ENCODE data around the gene IL15.

- TF ChIP-seq, protein P1, sequence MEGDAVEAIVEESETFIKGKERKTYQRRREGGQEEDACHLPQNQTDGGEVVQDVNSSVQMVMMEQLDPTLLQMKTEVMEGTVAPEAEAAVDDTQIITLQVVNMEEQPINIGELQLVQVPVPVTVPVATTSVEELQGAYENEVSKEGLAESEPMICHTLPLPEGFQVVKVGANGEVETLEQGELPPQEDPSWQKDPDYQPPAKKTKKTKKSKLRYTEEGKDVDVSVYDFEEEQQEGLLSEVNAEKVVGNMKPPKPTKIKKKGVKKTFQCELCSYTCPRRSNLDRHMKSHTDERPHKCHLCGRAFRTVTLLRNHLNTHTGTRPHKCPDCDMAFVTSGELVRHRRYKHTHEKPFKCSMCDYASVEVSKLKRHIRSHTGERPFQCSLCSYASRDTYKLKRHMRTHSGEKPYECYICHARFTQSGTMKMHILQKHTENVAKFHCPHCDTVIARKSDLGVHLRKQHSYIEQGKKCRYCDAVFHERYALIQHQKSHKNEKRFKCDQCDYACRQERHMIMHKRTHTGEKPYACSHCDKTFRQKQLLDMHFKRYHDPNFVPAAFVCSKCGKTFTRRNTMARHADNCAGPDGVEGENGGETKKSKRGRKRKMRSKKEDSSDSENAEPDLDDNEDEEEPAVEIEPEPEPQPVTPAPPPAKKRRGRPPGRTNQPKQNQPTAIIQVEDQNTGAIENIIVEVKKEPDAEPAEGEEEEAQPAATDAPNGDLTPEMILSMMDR (IDR thresholded peaks at IDR 0.05), result no peak
- TF ChIP-seq POLR2A (IDR thresholded peaks at IDR 0.05) (no peak), POLR2AphosphoS5 (IDR thresholded peaks at IDR 0.05) (no peak)
These were observed 88.3 kb downstream of the IL15 start for GRCh38 chr4:141724646-141725045.

Data from stomach (tissue), 4 donors.